ENCODE results near the gene QRFPR.
A peak's percentile ranks its signal among the peaks of the same experiment; 100 is the strongest.

The QRFPR gene

GRCh38 chr4:121376556-121376955 lies 4.3 kb downstream of the QRFPR start:
- TF ChIP-seq SP1 (IDR thresholded peaks at IDR 0.05), result no peak
- TF ChIP-seq NFRKB (IDR thresholded peaks at IDR 0.05), result no peak
- TF ChIP-seq CTBP1 (IDR thresholded peaks at IDR 0.05; ENCODE audit: borderline replicate concordance), result no peak
- no peak for TF ChIP-seq LEF1 (IDR thresholded peaks at IDR 0.05; ENCODE audit: borderline replicate concordance)
- no peak for TF ChIP-seq FOXA1 (IDR thresholded peaks at IDR 0.05)
- TF ChIP-seq L3MBTL2 (conservative IDR thresholded peaks at IDR 0.05), result no peak
- CTCF ChIA-PET, result no interaction called here

DNA sequence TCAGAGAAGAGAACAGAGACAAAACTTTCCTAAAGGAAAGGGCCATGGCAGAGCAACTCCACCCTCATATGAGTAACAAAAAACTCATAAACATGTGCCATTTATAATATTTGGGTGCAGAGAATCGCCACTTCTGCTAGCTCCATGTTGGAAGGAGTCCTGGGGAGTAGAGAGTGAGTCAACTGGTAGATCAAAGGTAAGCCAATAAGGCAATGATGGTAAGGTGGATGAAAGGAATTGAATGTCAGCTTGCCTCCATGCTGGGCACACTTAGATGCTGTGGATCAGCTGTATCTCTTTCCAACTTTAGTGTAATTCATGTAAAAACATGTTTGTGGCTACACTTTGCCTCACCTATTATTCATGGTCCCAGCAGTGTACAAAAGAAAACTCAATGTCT lies 4.7 kb downstream of the QRFPR start:
- no peak for DNase-seq (ENCODE audit: extremely low spot score)
- ChIA-PET CTCF (no interaction called here), POLR2A (no interaction called here)
- TF ChIP-seq FOXM1 (IDR thresholded peaks at IDR 0.05; ENCODE audit: borderline replicate concordance) (no peak), BHLHE40 (IDR thresholded peaks at IDR 0.05; ENCODE audit: borderline replicate concordance) (no peak), TARDBP (IDR thresholded peaks at IDR 0.05) (no peak), ZNF384 (IDR thresholded peaks at IDR 0.05) (no peak)

More at GRCh38 chr4:121376556-121376955, 4.3 kb downstream of the QRFPR start:
- no peak for DNase-seq (ENCODE audit: extremely low spot score)
- POLR2A ChIA-PET, result no interaction called here

GRCh38 chr4:121375262-121375661 lies 5.6 kb downstream of the QRFPR start:
- ChIA-PET POLR2A (no interaction called here), CTCF (interaction anchor here (0.6 kb wide), 1 partner anchor 1242 kb away, joined by 3 read pairs; no protein-coding TSS in a partner anchor)
- TF ChIP-seq L3MBTL2 (conservative IDR thresholded peaks at IDR 0.05), result no peak
- no peak for TF ChIP-seq FOXA1 (IDR thresholded peaks at IDR 0.05)
- TF ChIP-seq HDGF (IDR thresholded peaks at IDR 0.05; ENCODE audit: borderline replicate concordance), result no peak
- TF ChIP-seq SUZ12 (IDR thresholded peaks at IDR 0.05), result no peak
- no peak for TF ChIP-seq ELF4 (IDR thresholded peaks at IDR 0.05)
- TF ChIP-seq LEF1 (IDR thresholded peaks at IDR 0.05; ENCODE audit: borderline replicate concordance), result no peak
- no peak for TF ChIP-seq ZNF384 (IDR thresholded peaks at IDR 0.05)
- TF ChIP-seq FOXK2 (IDR thresholded peaks at IDR 0.05), result no peak
- TF ChIP-seq NFRKB (IDR thresholded peaks at IDR 0.05), result no peak
- TF ChIP-seq TARDBP (IDR thresholded peaks at IDR 0.05), result no peak
- TF ChIP-seq, protein P1, sequence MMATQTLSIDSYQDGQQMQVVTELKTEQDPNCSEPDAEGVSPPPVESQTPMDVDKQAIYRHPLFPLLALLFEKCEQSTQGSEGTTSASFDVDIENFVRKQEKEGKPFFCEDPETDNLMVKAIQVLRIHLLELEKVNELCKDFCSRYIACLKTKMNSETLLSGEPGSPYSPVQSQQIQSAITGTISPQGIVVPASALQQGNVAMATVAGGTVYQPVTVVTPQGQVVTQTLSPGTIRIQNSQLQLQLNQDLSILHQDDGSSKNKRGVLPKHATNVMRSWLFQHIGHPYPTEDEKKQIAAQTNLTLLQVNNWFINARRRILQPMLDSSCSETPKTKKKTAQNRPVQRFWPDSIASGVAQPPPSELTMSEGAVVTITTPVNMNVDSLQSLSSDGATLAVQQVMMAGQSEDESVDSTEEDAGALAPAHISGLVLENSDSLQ (IDR thresholded peaks at IDR 0.05), result no peak
- TF ChIP-seq ARNT (IDR thresholded peaks at IDR 0.05), result no peak
- no peak for TF ChIP-seq SP1 (IDR thresholded peaks at IDR 0.05)
- TF ChIP-seq BHLHE40 (IDR thresholded peaks at IDR 0.05; ENCODE audit: borderline replicate concordance), result no peak
- no peak for TF ChIP-seq FOXM1 (IDR thresholded peaks at IDR 0.05; ENCODE audit: borderline replicate concordance)
- no peak for DNase-seq (ENCODE audit: extremely low spot score)

DNA sequence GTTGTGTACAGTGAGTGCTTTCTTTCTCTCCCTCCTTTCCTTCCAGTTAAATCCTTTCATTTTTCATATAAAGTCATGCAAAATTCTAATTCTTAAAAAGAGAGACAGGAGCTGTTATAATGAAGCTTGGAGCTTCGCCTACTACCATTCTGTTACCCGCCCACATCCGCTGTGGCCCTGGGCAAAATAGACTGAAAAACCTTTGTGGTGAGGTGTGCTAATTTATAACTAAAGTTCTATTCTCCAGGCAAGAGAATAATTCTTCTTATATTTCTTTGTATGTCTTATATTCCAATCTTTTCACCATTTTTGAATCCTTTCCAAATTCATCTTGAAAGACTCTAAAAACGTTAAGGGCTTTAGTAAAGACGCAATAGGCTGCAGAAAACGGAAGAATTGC lies 7.0 kb downstream of the QRFPR start:
- DNase-seq (ENCODE audit: extremely low spot score), result no peak
- ChIA-PET CTCF (interaction anchor here (0.9 kb wide), 1 partner anchor 48 kb away, joined by 3 read pairs; no protein-coding TSS in a partner anchor), POLR2A (no interaction called here)
- TF ChIP-seq ZNF384 (IDR thresholded peaks at IDR 0.05) (no peak), NFRKB (IDR thresholded peaks at IDR 0.05) (no peak)

GRCh38 chr4:121370729-121371325 lies 10.0 kb downstream of the QRFPR start:
- TF ChIP-seq BHLHE40 (IDR thresholded peaks at IDR 0.05; ENCODE audit: borderline replicate concordance) (no peak), TARDBP (IDR thresholded peaks at IDR 0.05) (no peak), FOXM1 (IDR thresholded peaks at IDR 0.05; ENCODE audit: borderline replicate concordance) (no peak), CTBP1 (IDR thresholded peaks at IDR 0.05; ENCODE audit: borderline replicate concordance) (no peak), L3MBTL2 (conservative IDR thresholded peaks at IDR 0.05) (no peak), NFRKB (IDR thresholded peaks at IDR 0.05) (no peak), ARNT (IDR thresholded peaks at IDR 0.05) (no peak), HDGF (IDR thresholded peaks at IDR 0.05; ENCODE audit: borderline replicate concordance) (no peak), ELF4 (IDR thresholded peaks at IDR 0.05) (no peak), SP1 (IDR thresholded peaks at IDR 0.05) (no peak), ZNF384 (IDR thresholded peaks at IDR 0.05) (no peak), LEF1 (IDR thresholded peaks at IDR 0.05; ENCODE audit: borderline replicate concordance) (no peak), FOXK2 (IDR thresholded peaks at IDR 0.05) (no peak), SUZ12 (IDR thresholded peaks at IDR 0.05) (no peak), FOXA1 (IDR thresholded peaks at IDR 0.05) (no peak)
- TF ChIP-seq, protein P1 (IDR thresholded peaks at IDR 0.05), result no peak
- CTCF ChIA-PET, result interaction anchor here (0.5 to 2.0 kb wide), 10 partner anchors 9 to 1259 kb away, joined by 3 to 11 read pairs (median 5); no protein-coding TSS in a partner anchor
- POLR2A ChIA-PET, result no interaction called here
- peak; percentile 19 for DNase-seq (ENCODE audit: extremely low spot score)

DNA sequence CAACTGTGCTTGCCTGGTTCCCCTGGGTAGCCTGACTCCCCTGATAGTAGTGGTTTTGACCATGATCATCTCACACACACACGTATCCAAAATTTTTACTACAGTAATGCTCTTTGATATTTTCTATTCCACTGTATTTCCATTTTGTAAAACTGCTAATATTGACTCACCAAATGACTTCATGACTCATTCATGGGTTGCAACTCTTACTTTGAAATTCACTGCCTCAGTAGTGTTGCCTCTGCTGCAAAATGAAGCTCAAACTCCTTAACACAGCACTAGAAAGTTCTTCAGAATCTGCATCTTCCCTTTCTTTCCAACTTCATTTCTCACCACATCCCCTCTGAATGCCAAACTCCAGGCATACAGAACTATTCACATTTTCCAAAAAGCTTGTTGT lies 20.3 kb downstream of the QRFPR start:
- POLR2A ChIA-PET, result no interaction called here
- DNase-seq (ENCODE audit: extremely low spot score), result no peak
- TF ChIP-seq L3MBTL2 (conservative IDR thresholded peaks at IDR 0.05) (no peak), FOXK2 (IDR thresholded peaks at IDR 0.05) (no peak), TARDBP (IDR thresholded peaks at IDR 0.05) (no peak), FOXM1 (IDR thresholded peaks at IDR 0.05; ENCODE audit: borderline replicate concordance) (no peak), CTBP1 (IDR thresholded peaks at IDR 0.05; ENCODE audit: borderline replicate concordance) (no peak), NFRKB (IDR thresholded peaks at IDR 0.05) (no peak), SUZ12 (IDR thresholded peaks at IDR 0.05) (no peak), ELF4 (IDR thresholded peaks at IDR 0.05) (no peak), ARNT (IDR thresholded peaks at IDR 0.05) (no peak)
- CTCF ChIA-PET, result interaction anchor here (2.1 kb wide), 1 partner anchor 10 kb away, joined by 10 read pairs; no protein-coding TSS in a partner anchor

GRCh38 chr4:121358473-121358872 lies 22.3 kb downstream of the QRFPR start:
- CTCF ChIA-PET, result no interaction called here
- DNase-seq (ENCODE audit: extremely low spot score), result no peak
- TF ChIP-seq SP1 (IDR thresholded peaks at IDR 0.05) (no peak), HDGF (IDR thresholded peaks at IDR 0.05; ENCODE audit: borderline replicate concordance) (no peak), L3MBTL2 (conservative IDR thresholded peaks at IDR 0.05) (no peak), TARDBP (IDR thresholded peaks at IDR 0.05) (no peak), CTBP1 (IDR thresholded peaks at IDR 0.05; ENCODE audit: borderline replicate concordance) (no peak), LEF1 (IDR thresholded peaks at IDR 0.05; ENCODE audit: borderline replicate concordance) (no peak), BHLHE40 (IDR thresholded peaks at IDR 0.05; ENCODE audit: borderline replicate concordance) (no peak), FOXK2 (IDR thresholded peaks at IDR 0.05) (no peak), ARNT (IDR thresholded peaks at IDR 0.05) (no peak)

More at GRCh38 chr4:121358473-121358872, 22.3 kb downstream of the QRFPR start:
- POLR2A ChIA-PET, result no interaction called here
